HCT116 (cell line): Measurements from ENCODE around the gene PRICKLE1.

ENCODE experiments used
- CTCF ChIP-seq, 3 experiments: fragments of 200-600 bp in 1 of 3; sonication (generic) in 1 of 3; IDR thresholded peaks in 2 of 3; conservative IDR thresholded peaks in 1 of 3; 2 replicates each; pipeline ENCODE4 v1.5.1; 2012 to 2017; ENCODE audit warnings: low read depth in 2 of 3, low read length in 2 of 3, antibody characterized with exemption in 1 of 3, borderline replicate concordance in 1 of 3, control low read depth in 1 of 3, mild to moderate bottlenecking in 1 of 3, mixed read lengths in 1 of 3, mixed run types in 1 of 3, moderate library complexity in 1 of 3; ENCODE audit not compliant: insufficient read depth in 1 of 3
- ELF1 ChIP-seq: IDR thresholded peaks from 2 replicates; pipeline ENCODE4 v1.6.1; 2012; ENCODE audit warnings: low read depth, borderline replicate concordance
- EZH2phosphoT487 ChIP-seq: fragments of 200-600 bp; IDR thresholded peaks from 2 replicates; pipeline ENCODE4 v1.6.1; 2018; ENCODE audit warnings: antibody characterized with exemption, borderline replicate concordance
- POLR2AphosphoS5 ChIP-seq: IDR thresholded peaks from 2 replicates; pipeline ENCODE4 v1.6.1; 2011; ENCODE audit warnings: mild to moderate bottlenecking, low read depth, low read length, moderate library complexity
- ZNF274 ChIP-seq: fragments of 200-500 bp; sonication (Bioruptor generic); IDR thresholded peaks from 2 replicates; pipeline ENCODE4 v1.6.1; 2014; ENCODE audit warnings: mild to moderate bottlenecking, low read depth, low read length, inconsistent platforms

DNA sequence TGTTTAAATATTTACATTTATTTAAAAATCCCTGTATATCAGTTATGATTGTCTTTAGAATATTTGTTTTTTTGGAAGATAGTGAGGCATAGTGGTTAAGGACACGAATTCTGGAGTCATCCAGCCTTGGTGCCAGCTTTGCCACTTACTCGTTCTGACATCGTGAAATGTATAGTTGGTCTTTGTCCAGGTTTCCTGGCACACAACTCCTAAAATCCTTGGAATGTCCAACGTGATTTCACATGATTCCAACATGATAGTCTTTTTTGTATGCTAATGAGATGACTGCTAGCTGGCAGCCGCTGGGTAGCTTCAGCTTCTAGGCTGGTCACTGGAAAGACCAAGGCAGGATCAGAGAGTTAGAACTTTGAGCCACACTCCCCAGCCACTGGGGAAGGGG lies 64.8 kb downstream of the PRICKLE1 start:
- TF ChIP-seq EZH2phosphoT487 (no peak), CTCF (IDR thresholded peaks at IDR 0.05 in 2 of 3, conservative IDR thresholded peaks at IDR 0.05 in 1 of 3; ENCODE audit: borderline replicate concordance in 1 of 3, insufficient read depth in 1 of 3, low read depth in 2 of 3, low read length in 2 of 3) (no peak), ZNF274 (no peak), ELF1 (no peak), POLR2AphosphoS5 (no peak)
